Panc1 (cell line): Measurements from ENCODE around the gene ALDH5A1. TPM values are rescaled to one million over a fixed set of nuclear protein-coding genes. Genes with fewer than 3 reads are reported as not detected.

Experiments used
- ATAC-seq: fragments of 200-7000 bp; cut with Tn5 transposase; 2 replicates; pipeline ENCODE4 v1.9.1; 2020; ENCODE audit warnings: mild to moderate bottlenecking, moderate library complexity
- BruUV-seq: library from RNA; stranded (reverse); fragments of 400-500 nt; replicated peaks from 2 replicates; lab custom pipeline; 2021; lab: Mats Ljungman, UMichigan
- CTCF ChIA-PET: fragments of 300-600 bp; sonication (Branson Sonifier 250); formaldehyde crosslinking; loops from one replicate; lab custom pipeline; 2022; ENCODE audit warnings: antibody characterized with exemption; lab: Charles Lee
- POLR2A ChIA-PET: fragments of 300-600 bp; sonication (Branson Sonifier 250); formaldehyde crosslinking; loops from one replicate; lab custom pipeline; 2022; ENCODE audit warnings: antibody characterized with exemption; lab: Charles Lee
- DNase-seq: peaks from one replicate; pipeline ENCODE4 v3.0.0-alpha.2; 2010; ENCODE audit warnings: low read depth, low spot score
- H3K27ac ChIP-seq: 2 replicates; pipeline ENCODE4 v1.5.1; 2011; ENCODE audit warnings: mild to moderate bottlenecking, low read length, inconsistent platforms
- H3K27me3 ChIP-seq: fragments of 200-500 bp; sonication (Bioruptor generic); 2 replicates; pipeline ENCODE4 v1.6.0; 2014; ENCODE audit warnings: low read length, inconsistent platforms; ENCODE audit not compliant: control insufficient read depth, insufficient read depth
- H3K36me3 ChIP-seq: fragments of 200-500 bp; sonication (Bioruptor generic); 2 replicates; pipeline ENCODE4 v1.5.1; 2014; ENCODE audit warnings: inconsistent platforms, mild to moderate bottlenecking, low read length, moderate library complexity; ENCODE audit not compliant: control insufficient read depth, insufficient read depth
- H3K4me1 ChIP-seq: 2 replicates; pipeline ENCODE4 v1.5.1; 2011; ENCODE audit warnings: inconsistent platforms, mild to moderate bottlenecking, low read length, moderate library complexity; ENCODE audit not compliant: control insufficient read depth, insufficient read depth
- H3K4me3 ChIP-seq, 2 experiments: 2 replicates each; pipeline ENCODE4 v1.5.1; 2011 to 2012; ENCODE audit warnings: low read depth in 2 of 2, low read length in 2 of 2, mild to moderate bottlenecking in 2 of 2, inconsistent platforms in 1 of 2, moderate library complexity in 1 of 2
- H3K9me3 ChIP-seq: fragments of 200-500 bp; sonication (Bioruptor generic); 2 replicates; pipeline ENCODE4 v1.5.1; 2014; ENCODE audit warnings: low read depth, mild to moderate bottlenecking, inconsistent platforms, low read length, moderate library complexity; ENCODE audit not compliant: control insufficient read depth, insufficient read depth
- CTCF ChIP-seq: fragments of 450-650 bp; IDR thresholded peaks from 2 replicates; pipeline ENCODE4 v1.5.1; 2017; ENCODE audit warnings: mild to moderate bottlenecking
- POLR2AphosphoS5 ChIP-seq: IDR thresholded peaks from 2 replicates; pipeline ENCODE4 v1.6.1; 2012; ENCODE audit warnings: mild to moderate bottlenecking, low read depth, low read length, moderate library complexity
- REST ChIP-seq, 2 experiments: IDR thresholded peaks; 2 replicates each; pipeline ENCODE4 v1.6.1; 2011 to 2012; ENCODE audit warnings: low read depth in 2 of 2, control low read depth in 1 of 2, low read length in 1 of 2, mild to moderate bottlenecking in 1 of 2, moderate library complexity in 1 of 2; ENCODE audit not compliant: insufficient read depth in 1 of 2
- SIN3A ChIP-seq: IDR thresholded peaks from 2 replicates; pipeline ENCODE4 v1.6.1; 2012; ENCODE audit warnings: low read depth, mild to moderate bottlenecking, low read length, moderate library complexity, borderline replicate concordance; ENCODE audit not compliant: insufficient read depth
- TCF7L2 ChIP-seq: IDR thresholded peaks from 2 replicates; pipeline ENCODE4 v1.6.1; 2011; ENCODE audit warnings: mild to moderate bottlenecking, low read depth, low read length, inconsistent platforms
- in situ Hi-C: cut with HindIII; loops from 2 replicates; pipeline ENCODE4 v1.10.0; 2016; ENCODE audit warnings: low sequenced_read_pairs, low pct_unique_long_range_greater_than_20kb
- intact Hi-C: fragments of 100-400 bp; cut with micrococcal nuclease; formaldehyde crosslinking; loops from one replicate; pipeline ENCODE4 v1.10.0; 2022; ENCODE audit not compliant: unreplicated experiment
- total RNA-seq: library from RNA; stranded (reverse); gene quantifications from one replicate; pipeline ENCODE4 v1.2.1, GENCODE V29; 2021; ENCODE audit not compliant: unreplicated experiment

The ALDH5A1 gene
- total RNA-seq, 1 experiment from 2014 or later, result 4.2 TPM

GRCh38 chr6:24569811-24570210, 75.0 kb downstream of the ALDH5A1 start:
- intact Hi-C loops, result no loop called here
- ChIA-PET CTCF (interaction anchor here (1.3 kb wide), 1 partner anchor 10 kb away, joined by 3 read pairs; no protein-coding TSS in a partner anchor), POLR2A (no interaction called here)
- DNase-seq, result no peak
- in situ Hi-C loops, result no loop called here
- Histone ChIP-seq H3K27me3 (no peaks in the 10 kb centered on the region), H3K4me1 (no peaks in the 10 kb centered on the region), H3K9me3 (no peaks in the 10 kb centered on the region), H3K4me3 (no peak overlapping the region), H3K36me3 (no peaks in the 10 kb centered on the region), H3K27ac (no peak overlapping the region)
- TF ChIP-seq REST (IDR thresholded peaks at IDR 0.05; ENCODE audit: insufficient read depth in 1 of 2, low read depth in 2 of 2, low read length in 1 of 2), result no peak
- no peak for TF ChIP-seq SIN3A
- TF ChIP-seq POLR2AphosphoS5, result no peak
- no peak for TF ChIP-seq TCF7L2
- TF ChIP-seq CTCF, result no peak
- no TSS peak for BruUV-seq
- no peak for ATAC-seq

- no peaks in the 10 kb centered on the region for H3K36me3 ChIP-seq
- in situ Hi-C loops, result no loop called here
- no TSS peak for BruUV-seq
- H3K4me1 ChIP-seq, result no peaks in the 10 kb centered on the region
- H3K27me3 ChIP-seq, result no peaks in the 10 kb centered on the region
- TF ChIP-seq POLR2AphosphoS5 (no peak), SIN3A (no peak), CTCF (no peak), TCF7L2 (no peak), REST (IDR thresholded peaks at IDR 0.05; ENCODE audit: insufficient read depth in 1 of 2, low read depth in 2 of 2, low read length in 1 of 2) (no peak)
- no peak for DNase-seq
- no peak overlapping the region for H3K27ac ChIP-seq
- H3K9me3 ChIP-seq, result no peaks in the 10 kb centered on the region
- H3K4me3 ChIP-seq, result no peak overlapping the region
- CTCF ChIA-PET, result interaction anchor here (0.7 kb wide), 1 partner anchor 81 kb away, joined by 6 read pairs; no protein-coding TSS in a partner anchor
- intact Hi-C loops, result no loop called here
- ATAC-seq, result no peak
- POLR2A ChIA-PET, result interaction anchor here (0.7 kb wide), 1 partner anchor 14 kb away, joined by 3 read pairs; no protein-coding TSS in a partner anchor
These were observed 76.6 kb downstream of the ALDH5A1 start for GRCh38 chr6:24571361-24571760.
